Hepatocyte (in vitro differentiated cells): ENCODE measurements around the gene FRMD4B.

ENCODE experiments used
- CTCF ChIP-seq: fragments of 200-600 bp; sonication (generic); IDR thresholded peaks from 2 replicates; pipeline ENCODE4 v1.5.1; 2016; ENCODE audit warnings: antibody characterized with exemption, mild to moderate bottlenecking; ENCODE audit not compliant: poor library complexity
- EZH2 ChIP-seq: fragments of 200-600 bp; sonication (generic); IDR thresholded peaks from 2 replicates; pipeline ENCODE4 v1.6.1; 2016; ENCODE audit warnings: antibody characterized with exemption, mild to moderate bottlenecking, borderline replicate concordance

- TF ChIP-seq CTCF (no peak), EZH2 (no peak)
Measured at GRCh38 chr3:69128509-69128908, 257.4 kb downstream of the FRMD4B start.
